ENCODE measurements around the gene CLSTN1. TPM values are rescaled to one million over a fixed set of nuclear protein-coding genes. Genes with fewer than 3 reads are reported as not detected.

Gene CLSTN1
- total and polyA plus RNA-seq, 10 of the 15 experiments (the other 5 are each of a cell fraction or from before 2014, with no cell fraction given), result 2.7 to 64.4 (median 23.2) TPM

DNA sequence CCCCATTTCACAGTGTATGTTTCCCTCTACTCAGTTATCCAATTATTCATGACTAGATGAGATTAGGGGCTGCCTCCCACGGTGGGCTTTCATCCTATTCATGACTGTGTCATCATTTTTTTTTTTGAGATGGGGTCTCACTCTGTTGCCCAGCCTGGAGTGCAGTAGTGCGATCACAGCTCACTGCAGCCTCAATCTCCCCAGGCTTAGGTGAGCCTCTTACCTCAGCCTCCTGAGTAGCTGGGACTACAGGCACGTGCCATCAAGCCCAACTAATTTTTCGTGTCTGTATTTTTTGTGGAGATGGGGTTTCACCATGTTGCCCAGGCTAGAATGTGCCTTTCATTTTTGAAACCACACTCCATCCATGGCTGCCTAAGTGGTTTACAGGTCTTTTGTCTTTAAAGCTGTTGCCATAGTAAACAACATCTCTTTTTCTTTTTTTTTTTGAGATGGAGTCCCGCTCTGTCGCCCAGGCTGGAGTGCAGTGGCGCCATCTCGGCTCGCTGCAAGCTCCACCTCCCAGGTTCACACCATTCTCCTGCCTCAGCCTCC, 112.2 kb downstream of the CLSTN1 start (continued):
- no peak for TF ChIP-seq CREM (IDR thresholded peaks at IDR 0.05; ENCODE audit: low read depth)

DNA sequence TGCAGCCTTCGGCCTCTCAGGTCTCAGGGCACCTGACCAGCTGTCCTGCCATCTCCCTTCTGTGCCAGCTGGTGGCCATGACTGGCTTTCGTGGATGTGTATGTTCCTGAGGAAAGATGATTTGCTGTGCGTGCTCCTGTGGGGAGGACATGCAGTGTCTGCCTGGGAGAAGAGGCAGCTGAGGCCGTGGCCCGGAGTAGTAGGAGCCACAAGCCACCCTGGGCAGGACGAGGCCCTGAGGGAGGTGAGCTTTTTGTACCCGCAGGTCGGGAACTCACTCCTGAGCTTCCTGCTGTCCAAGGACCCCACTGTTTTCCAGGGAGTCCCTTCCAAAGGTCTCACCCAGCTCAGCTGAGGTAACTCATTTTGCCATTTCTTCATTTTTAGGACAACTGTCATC, 113.7 kb downstream of the CLSTN1 start:
- no peak overlapping the region for H2AFZ ChIP-seq (ENCODE audit: control insufficient read depth, low read depth, low read length)
- H3K4me3 ChIP-seq, result no peak overlapping the region
- BruUV-seq (replicated peaks), result no TSS peak
- POLR2A ChIA-PET, result no interaction called here
- H3K36me3 ChIP-seq (ENCODE audit: control insufficient read depth in 2 of 2, insufficient read depth in 2 of 2, low read length in 1 of 2), result peaks cover 17 to 32% of the 10 kb centered on the region in 2 experiments
- intact Hi-C loops (cut with micrococcal nuclease; ENCODE audit: unreplicated experiment) (no loop called here), in situ Hi-C loops (cut with MboI) (no loop called here)
- WGBS (ENCODE audit: insufficient coverage, insufficient replicate concordance, low lambda C conversion rate, missing lambda C conversion rate), result 90% methylated on average over 8 of the region's 8 CpGs
- no peak for ATAC-seq
- TF ChIP-seq MYC (IDR thresholded peaks at IDR 0.05; ENCODE audit: insufficient read depth, insufficient read length, insufficient replicate concordance, low read length, severe bottlenecking), result no peak
- TF ChIP-seq ASH2L (IDR thresholded peaks at IDR 0.05; ENCODE audit: borderline replicate concordance, low read depth), result no peak
- no peak for TF ChIP-seq PML (IDR thresholded peaks at IDR 0.05; ENCODE audit: low read length)
- no peak for TF ChIP-seq BCL11A (IDR thresholded peaks at IDR 0.05; ENCODE audit: low read depth, low read length)
- TF ChIP-seq, protein P1, sequence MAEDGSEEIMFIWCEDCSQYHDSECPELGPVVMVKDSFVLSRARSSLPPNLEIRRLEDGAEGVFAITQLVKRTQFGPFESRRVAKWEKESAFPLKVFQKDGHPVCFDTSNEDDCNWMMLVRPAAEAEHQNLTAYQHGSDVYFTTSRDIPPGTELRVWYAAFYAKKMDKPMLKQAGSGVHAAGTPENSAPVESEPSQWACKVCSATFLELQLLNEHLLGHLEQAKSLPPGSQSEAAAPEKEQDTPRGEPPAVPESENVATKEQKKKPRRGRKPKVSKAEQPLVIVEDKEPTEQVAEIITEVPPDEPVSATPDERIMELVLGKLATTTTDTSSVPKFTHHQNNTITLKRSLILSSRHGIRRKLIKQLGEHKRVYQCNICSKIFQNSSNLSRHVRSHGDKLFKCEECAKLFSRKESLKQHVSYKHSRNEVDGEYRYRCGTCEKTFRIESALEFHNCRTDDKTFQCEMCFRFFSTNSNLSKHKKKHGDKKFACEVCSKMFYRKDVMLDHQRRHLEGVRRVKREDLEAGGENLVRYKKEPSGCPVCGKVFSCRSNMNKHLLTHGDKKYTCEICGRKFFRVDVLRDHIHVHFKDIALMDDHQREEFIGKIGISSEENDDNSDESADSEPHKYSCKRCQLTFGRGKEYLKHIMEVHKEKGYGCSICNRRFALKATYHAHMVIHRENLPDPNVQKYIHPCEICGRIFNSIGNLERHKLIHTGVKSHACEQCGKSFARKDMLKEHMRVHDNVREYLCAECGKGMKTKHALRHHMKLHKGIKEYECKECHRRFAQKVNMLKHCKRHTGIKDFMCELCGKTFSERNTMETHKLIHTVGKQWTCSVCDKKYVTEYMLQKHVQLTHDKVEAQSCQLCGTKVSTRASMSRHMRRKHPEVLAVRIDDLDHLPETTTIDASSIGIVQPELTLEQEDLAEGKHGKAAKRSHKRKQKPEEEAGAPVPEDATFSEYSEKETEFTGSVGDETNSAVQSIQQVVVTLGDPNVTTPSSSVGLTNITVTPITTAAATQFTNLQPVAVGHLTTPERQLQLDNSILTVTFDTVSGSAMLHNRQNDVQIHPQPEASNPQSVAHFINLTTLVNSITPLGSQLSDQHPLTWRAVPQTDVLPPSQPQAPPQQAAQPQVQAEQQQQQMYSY (CRISPR knock-in tag; IDR thresholded peaks at IDR 0.05), result no peak
- no peak for FAIRE-seq
- SMC1A ChIA-PET (ENCODE audit: uncharacterized antibody, unreplicated experiment), result interaction anchor here (1.1 kb wide), 1 partner anchor 85 kb away, joined by 3 read pairs; no protein-coding TSS in a partner anchor
- RAD21 ChIA-PET (ENCODE audit: unreplicated experiment), result interaction anchor here (0.8 kb wide), 1 partner anchor 55 kb away, joined by 3 read pairs; no protein-coding TSS in a partner anchor
- H4K20me1 ChIP-seq (ENCODE audit: control insufficient read depth, insufficient read depth), result no peaks in the 10 kb centered on the region
- no peak for DNase-seq (ENCODE audit: low read depth, low spot score)
- no peak overlapping the region for H3K4me2 ChIP-seq (ENCODE audit: control insufficient read depth, insufficient read depth)
- H3K9me3 ChIP-seq (replicated peaks; ENCODE audit: control insufficient read depth, insufficient read depth, low read length), result no peaks in the 10 kb centered on the region
- H3K27ac ChIP-seq (ENCODE audit: control insufficient read depth, insufficient read depth), result no peak overlapping the region
- H3K79me2 ChIP-seq (ENCODE audit: control insufficient read depth, insufficient read depth, low read length), result peaks cover 6% of the 10 kb centered on the region
- H3K27me3 ChIP-seq (replicated peaks in 1 of 2; ENCODE audit: control insufficient read depth in 2 of 2, insufficient read depth in 2 of 2, low read length in 1 of 2), result no peaks in the 10 kb centered on the region
- H3K9ac ChIP-seq (ENCODE audit: control insufficient read depth, insufficient read depth, low read length), result no peak overlapping the region
- H3K4me1 ChIP-seq (ENCODE audit: control insufficient read depth, insufficient read depth, low read length), result no peaks in the 10 kb centered on the region; the same call in none of the 2 replicates
- CTCF ChIA-PET, result no interaction called here
